GM19467 (cell line): ENCODE measurements around the gene POLE.

ENCODE experiments used
- ATAC-seq: cut with Tn5 transposase; IDR thresholded peaks from one replicate; pipeline ENCODE4 v1.9.1; 2021; ENCODE audit warnings: mild to moderate bottlenecking, moderate library complexity; ENCODE audit not compliant: unreplicated experiment

The POLE gene

GRCh38 chr12:132689227-132689626, 2.1 kb upstream of the POLE start:
- no peak for ATAC-seq

DNA sequence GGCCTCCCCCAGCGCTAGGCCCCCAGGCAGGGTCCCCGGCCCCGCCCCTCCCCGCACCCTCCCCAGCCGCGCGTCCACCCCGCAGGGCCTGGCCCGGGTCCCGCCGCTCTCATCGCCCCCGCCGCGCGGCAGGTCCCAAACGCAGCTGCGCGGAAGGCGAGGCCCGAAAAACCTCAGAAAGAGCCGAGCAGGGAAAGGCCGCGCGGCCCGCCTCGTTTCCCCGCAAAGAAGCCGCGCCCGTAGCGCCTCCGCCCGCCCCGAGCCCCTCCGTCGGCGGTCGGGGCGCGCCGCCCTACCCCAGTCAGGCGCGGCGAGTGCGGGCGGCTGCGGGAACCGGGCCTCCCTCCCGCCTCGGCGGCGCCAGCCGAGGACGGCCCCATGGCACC, 324 bp downstream of the POLE start:
- peak; percentile 14 for ATAC-seq

GRCh38 chr12:132685400-132685799, 1.7 kb downstream of the POLE start:
- no peak for ATAC-seq

DNA sequence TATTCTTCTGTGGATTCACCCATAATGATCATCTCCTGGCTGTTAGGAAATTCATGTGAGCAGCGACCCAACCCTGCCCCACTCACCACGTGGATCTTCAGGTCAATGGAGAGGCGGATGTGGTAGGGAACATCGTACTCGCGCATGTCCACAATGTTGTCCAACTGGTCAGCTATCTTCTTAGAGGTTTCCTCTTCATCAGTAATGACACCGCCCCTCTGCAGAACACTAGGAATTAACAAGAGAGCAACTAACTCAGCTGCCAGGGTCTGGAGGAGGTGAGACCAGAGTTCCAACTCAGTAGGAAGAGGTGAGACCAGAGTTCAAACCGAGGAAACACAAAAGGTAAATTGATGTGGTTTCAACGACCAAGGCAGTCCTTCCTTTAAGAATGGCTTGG, 9.7 kb downstream of the POLE start:
- ATAC-seq, result no peak

DNA sequence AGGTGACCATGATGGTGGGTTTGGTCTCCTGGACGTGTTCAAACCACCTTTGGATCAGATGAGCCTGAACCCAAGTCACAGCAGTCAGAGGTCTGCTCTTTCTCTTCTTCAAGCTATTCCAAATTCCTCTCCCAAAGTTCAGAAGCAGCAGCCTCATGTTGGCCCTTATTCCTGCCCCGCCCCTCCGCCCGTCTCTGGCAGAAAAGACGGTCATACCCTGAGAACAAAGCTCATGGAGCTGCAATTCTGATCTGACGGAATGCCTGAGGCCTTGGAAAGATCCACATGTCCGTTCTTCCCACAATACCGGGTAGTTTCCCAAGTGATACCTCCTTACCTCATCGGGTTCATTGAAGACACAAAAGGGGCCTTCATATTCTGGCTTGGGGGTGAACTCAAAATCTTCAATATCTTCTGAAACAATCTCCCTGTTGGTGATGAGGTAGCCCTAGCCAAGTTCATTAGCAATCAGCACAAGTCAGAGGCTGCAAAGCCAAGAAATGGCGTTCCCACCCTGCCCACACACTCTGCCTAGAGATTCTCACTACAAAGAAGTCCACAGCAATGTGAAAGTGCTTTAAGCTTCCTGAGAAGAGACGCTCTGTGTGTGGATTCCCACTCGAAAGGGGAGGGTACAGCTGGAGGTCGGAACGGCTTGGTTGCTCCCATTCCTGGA, 11.2 kb downstream of the POLE start:
- no peak for ATAC-seq

DNA sequence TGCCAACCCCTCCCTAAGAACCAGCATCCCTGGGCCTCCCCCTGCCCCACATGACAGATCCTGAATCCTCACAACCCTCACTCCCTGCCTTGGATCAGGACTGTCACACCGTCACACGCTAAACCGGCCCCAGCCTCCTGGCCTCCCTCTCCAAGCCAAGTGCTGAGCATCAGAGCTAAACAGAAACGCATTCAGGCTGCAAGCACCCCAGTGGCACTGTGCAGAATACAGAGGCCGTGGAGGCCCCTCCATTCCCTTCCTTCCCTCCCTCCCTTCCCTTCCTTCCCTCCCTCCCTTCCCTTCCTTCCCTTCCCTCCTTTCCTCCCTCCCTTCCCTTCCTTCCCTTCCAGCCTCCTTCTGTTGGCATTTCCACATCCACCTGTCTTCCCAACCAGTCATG, 12.6 kb downstream of the POLE start:
- ATAC-seq, result no peak

DNA sequence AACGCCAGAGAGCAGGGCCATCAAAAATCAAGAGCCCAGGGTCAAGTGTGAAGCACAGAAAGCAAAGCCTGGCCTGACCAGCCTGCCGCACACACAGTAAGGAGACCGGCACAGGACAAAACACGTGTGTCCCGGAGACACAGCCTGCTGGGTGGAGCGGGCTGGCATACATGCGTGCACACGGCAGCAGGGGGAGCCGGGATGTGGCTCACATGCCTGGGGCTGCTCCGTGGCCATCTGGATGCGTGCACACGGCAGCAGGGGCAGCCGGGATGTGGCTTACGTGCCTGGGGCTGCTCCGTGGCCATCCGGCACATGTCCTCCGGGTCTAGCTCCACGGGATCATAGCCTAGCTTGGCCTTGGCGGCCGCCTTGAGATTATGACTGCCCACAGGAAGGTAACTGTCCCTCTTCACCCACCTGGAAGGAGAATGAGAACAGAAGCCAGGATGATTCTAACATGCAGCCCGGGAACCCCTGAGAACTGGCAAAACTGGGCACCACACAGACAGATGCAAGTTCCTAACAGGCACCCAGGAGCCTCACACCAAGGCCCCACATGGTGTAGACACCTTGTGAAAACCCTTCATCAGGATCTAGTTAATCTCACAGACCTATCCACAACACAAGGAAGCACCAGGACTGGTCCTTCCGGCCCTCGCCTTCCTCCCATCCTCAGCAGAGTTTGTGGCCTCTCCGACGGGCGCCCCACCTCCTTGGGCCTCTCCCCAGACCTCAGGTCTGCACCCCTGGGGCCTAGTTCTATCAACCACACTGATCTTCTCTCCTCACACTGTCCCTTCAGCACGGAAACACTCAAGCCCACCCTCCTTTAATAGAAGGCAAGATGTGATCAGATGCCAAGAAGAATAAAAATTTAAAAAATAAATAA, 13.6 kb downstream of the POLE start:
- ATAC-seq, result no peak

- ATAC-seq, result no peak
Observed at GRCh38 chr12:132672678-132673077, 14.5 kb downstream of the POLE start.

DNA sequence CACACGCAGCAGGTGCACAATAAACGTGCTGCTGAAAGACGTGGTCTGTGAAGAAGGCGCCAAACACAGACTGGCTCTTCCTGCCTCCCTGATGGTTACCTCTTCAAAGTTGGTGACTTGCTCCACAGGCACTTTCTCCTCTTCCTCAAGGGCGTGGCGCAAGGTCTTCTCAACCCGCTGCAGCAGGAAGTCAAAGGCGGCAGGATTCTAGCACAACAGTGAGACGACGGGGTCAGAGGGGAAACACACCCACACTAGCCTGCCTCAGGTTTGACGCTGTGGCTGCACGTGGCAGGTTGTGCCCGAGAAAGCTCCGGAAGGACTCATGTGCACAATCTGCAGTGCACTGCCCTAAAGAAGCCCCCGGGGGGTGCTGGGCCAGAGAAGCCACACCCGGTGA, 15.0 kb downstream of the POLE start:
- ATAC-seq, result no peak

- ATAC-seq, result no peak
Observed at GRCh38 chr12:132669166-132669879, 17.8 kb downstream of the POLE start.

- no peak for ATAC-seq
Observed at GRCh38 chr12:132668191-132669088, 18.7 kb downstream of the POLE start.

DNA sequence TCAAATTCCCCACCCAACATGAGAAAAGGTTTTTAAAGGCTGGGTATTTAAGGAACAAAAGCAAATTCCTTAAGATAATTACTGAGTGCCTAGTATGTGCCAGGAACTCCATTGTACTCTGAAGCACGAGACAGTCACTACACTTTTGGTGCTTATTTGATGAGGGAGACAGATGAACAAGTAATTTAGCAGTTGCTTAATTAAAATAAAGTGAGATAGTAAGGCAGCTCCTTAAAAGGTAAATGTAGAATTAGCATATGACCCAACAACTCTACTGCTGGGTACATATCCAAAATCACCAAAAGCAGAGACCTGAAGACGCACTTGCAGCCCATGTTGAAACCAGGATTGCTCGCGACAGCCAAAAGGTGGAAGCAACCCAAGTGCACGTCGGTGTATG, 21.3 kb downstream of the POLE start:
- no peak for ATAC-seq

- ATAC-seq, result no peak
Observed at GRCh38 chr12:132665149-132665491, 22.0 kb downstream of the POLE start.

DNA sequence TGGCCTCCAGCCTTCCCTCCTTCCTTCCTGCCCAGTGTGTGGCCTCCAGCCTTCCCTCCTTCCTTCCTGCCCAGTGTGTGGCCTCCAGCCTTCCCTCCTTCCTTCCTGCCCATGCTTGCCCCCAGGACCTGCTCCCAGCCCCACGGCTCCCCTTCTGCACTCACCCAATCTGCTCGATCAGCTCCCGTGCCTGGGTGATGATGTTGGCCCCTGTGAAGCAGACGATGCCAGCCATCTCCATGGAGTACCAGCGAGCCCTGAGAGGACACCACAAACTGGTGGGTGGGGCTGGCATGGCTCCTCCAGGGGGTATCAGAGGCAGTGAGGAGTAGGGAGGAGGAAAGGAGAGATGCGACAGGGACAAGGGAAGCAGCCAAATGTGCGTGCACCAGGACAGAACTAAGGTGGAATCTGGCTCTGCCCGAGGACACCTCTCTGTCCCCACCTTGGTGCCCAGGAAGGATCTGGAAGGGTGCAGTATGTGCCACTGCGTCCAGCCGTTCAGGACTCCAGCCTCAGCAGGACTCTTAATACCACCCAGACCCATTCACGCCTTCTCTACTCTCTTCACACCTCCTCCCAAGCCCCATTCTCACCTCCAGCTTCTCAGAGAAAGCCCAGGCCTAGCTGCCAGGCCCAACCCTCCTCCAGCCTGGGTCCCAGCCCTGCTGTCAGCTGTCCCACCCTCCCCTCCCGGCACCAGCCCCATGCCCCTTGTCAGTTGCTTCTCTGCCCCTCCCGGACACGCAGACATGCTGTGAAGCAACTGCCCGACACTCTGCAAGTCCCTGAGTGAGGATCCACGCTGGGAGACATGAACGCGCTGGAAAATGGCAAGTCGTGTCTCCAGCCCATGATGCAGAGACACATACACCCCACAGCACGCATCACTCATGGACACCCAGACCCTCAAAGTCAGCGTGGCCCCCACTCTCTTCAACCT, 22.7 kb downstream of the POLE start:
- no peak for ATAC-seq

DNA sequence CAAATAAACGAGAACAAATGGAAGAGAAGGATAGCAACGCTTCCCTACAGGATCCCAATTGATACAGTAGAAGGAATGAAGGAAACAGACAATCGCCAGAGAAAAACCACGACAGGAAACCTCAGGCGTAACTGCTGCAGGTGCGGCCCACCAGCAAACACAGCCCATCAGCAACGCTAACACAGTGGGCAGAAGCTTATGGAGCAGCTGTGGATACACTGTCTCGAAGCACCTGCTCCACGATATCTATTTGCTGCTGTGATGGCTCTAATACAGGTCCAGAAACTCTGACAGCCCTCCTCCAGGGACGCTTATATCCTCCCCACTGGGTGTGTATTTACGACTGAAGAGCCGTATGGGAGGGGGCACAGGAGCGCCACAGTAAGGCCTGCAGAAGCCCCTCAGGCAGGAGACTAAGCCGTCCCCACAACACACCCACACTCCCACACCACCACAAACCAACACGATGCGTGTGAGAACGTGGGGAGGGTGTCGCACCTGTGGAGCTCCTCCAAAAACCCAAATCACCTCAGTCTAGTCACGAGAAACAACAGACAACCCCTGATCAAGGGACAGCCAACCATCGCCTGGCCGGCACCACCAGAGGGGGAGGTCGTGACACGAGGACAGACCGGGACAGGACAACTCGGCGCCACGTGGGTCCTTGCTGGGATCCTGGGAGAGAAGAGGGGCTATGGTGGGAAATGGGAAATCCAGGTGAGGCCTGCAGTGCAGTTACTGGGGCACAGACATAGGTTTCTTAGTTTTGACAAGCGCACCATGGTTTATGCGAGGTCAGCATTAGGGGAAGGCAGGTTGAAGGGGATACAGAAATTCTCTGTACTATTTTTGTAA, 24.0 kb downstream of the POLE start:
- ATAC-seq, result no peak

DNA sequence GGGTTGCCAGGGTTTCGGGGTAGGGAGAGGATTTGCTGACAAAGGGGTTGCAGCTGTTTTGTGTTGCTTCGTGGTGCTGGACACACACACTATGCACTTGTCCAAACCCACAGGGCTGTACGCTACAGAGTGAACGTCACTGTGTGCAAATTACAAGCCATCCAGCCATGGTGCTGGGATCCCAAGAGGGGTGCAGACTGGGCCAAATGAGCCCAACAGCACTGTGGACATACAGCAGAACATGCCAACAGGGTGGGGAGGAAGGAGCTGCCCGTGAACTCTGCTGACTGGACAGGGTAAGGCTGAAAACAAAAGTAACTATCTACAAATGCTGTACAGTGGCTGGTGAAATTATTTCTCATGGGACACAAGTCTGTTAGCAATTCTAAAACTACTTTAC, 25.2 kb downstream of the POLE start:
- ATAC-seq, result no peak

GRCh38 chr12:132660996-132661395, 26.1 kb downstream of the POLE start:
- ATAC-seq, result no peak

GRCh38 chr12:132660052-132660451, 27.1 kb downstream of the POLE start:
- no peak for ATAC-seq

DNA sequence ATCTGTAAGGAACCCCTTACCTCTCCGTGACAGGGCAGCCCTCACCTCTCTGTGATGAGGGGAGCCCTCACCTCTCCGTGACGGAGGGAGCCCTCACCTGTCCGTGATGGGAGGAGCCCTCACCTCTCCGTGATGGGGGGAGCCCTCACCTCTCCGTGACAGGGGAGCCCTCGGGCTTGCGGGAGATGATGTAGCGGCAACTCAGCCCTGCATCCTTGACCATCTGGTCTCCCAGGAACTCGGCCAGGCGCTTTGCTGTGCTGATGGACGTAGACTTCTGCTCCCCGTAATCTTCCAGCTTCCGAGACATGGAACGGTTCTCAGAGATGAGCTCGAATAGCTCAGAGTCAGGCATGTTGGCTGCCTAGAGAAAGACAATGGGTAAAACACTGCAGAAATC, 28.0 kb downstream of the POLE start:
- no peak for ATAC-seq
